Neutrophil (primary cell): Measurements from ENCODE around the gene PVALB.

Experiments
- H3K27ac ChIP-seq: fragments of 200-600 bp; sonication (generic); 2 replicates; pipeline ENCODE4 v1.5.1; 2016; ENCODE audit warnings: mild to moderate bottlenecking, moderate library complexity
- H3K27me3 ChIP-seq: fragments of 200-600 bp; sonication (generic); 2 replicates; pipeline ENCODE4 v1.6.0; 2016; ENCODE audit warnings: mild to moderate bottlenecking
- H3K36me3 ChIP-seq: fragments of 200-600 bp; sonication (generic); 2 replicates; pipeline ENCODE4 v1.5.1; 2017
- H3K4me1 ChIP-seq, 2 experiments: fragments of 200-600 bp in 1 of 2; sonication (generic) in 1 of 2; 1 replicate in 1 of 2; 2 replicates in 1 of 2; pipeline versions ENCODE4 v1.5.1 to v1.6.1; 2013 to 2016; ENCODE audit warnings: low read depth in 1 of 2, low read length in 1 of 2, mild to moderate bottlenecking in 1 of 2, moderate library complexity in 1 of 2; ENCODE audit not compliant: control insufficient read depth in 1 of 2, insufficient read depth in 1 of 2
- H3K4me3 ChIP-seq, 2 experiments: fragments of 200-600 bp in 1 of 2; sonication (generic) in 1 of 2; 1 replicate in 1 of 2; 2 replicates in 1 of 2; pipeline ENCODE4 v1.5.1; 2013 to 2016; ENCODE audit warnings: low read depth in 1 of 2, low read length in 1 of 2, mild to moderate bottlenecking in 1 of 2, moderate library complexity in 1 of 2
- H3K9me3 ChIP-seq: fragments of 200-600 bp; sonication (generic); 2 replicates; pipeline ENCODE4 v1.5.1; 2016
- CTCF ChIP-seq: fragments of 200-600 bp; sonication (generic); IDR thresholded peaks from 2 replicates; pipeline ENCODE4 v1.5.1; 2016; ENCODE audit warnings: antibody characterized with exemption

PVALB gene

DNA sequence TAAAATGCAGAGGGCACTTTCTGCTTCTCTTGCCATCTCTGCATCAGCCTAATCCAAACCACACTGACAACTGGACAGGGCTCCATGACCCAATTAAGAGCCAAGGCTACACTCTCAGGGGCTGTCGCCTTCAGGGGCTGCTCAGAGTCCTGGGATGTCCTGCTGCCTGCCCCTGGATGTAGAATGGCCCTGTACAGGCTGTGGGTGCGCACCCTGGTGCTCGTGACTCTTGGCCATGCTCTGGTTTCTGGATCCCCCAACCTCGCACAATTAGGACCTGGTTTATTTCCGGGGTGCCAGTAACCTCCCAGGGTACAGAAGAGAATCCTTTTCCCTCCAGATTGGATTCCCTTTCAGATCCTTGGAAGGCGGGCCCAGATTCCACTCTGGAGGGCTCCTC lies 52.2 kb downstream of the PVALB start:
- TF ChIP-seq CTCF = no peak
- Histone ChIP-seq H3K27me3 (no peaks in the 10 kb centered on the region), H3K4me3 (no peak overlapping the region), H3K4me1 (peaks cover 0 to 6% of the 10 kb centered on the region in 2 experiments), H3K9me3 (no peaks in the 10 kb centered on the region), H3K27ac (no peak overlapping the region), H3K36me3 (peaks cover 59% of the 10 kb centered on the region)

GRCh38 chr22:36764060-36764459 lies 52.8 kb downstream of the PVALB start:
- Histone ChIP-seq H3K27ac (no peak overlapping the region), H3K27me3 (no peaks in the 10 kb centered on the region), H3K4me1 (peaks cover 0 to 6% of the 10 kb centered on the region in 2 experiments), H3K4me3 (no peak overlapping the region), H3K36me3 (peaks cover 60% of the 10 kb centered on the region), H3K9me3 (no peaks in the 10 kb centered on the region)
- TF ChIP-seq CTCF = no peak

GRCh38 chr22:36763576-36763975 lies 53.3 kb downstream of the PVALB start:
- Histone ChIP-seq H3K4me1 (peaks cover 0 to 6% of the 10 kb centered on the region in 2 experiments), H3K27ac (no peak overlapping the region), H3K36me3 (peaks cover 60% of the 10 kb centered on the region), H3K9me3 (no peaks in the 10 kb centered on the region), H3K4me3 (no peak overlapping the region), H3K27me3 (no peaks in the 10 kb centered on the region)
- TF ChIP-seq CTCF = no peak

- no peak overlapping the region for H3K27ac ChIP-seq
- H3K36me3 ChIP-seq = peaks cover 60% of the 10 kb centered on the region
- H3K4me3 ChIP-seq = no peak overlapping the region
- no peaks in the 10 kb centered on the region for H3K27me3 ChIP-seq
- H3K4me1 ChIP-seq = peaks cover 0 to 6% of the 10 kb centered on the region in 2 experiments
- H3K9me3 ChIP-seq = no peaks in the 10 kb centered on the region
- no peak for TF ChIP-seq CTCF
Measured at GRCh38 chr22:36762687-36763260, 54.1 kb downstream of the PVALB start.

- H3K9me3 ChIP-seq = no peaks in the 10 kb centered on the region
- no peak for TF ChIP-seq CTCF
- peaks cover 4% of the 10 kb centered on the region for H3K27me3 ChIP-seq
- H3K27ac ChIP-seq = no peak overlapping the region
- peaks cover 0 to 6% of the 10 kb centered on the region in 2 experiments for H3K4me1 ChIP-seq
- H3K4me3 ChIP-seq = no peak overlapping the region
- peaks cover 52% of the 10 kb centered on the region for H3K36me3 ChIP-seq
Measured at GRCh38 chr22:36761553-36762240, 55.1 kb downstream of the PVALB start.
